Tibial artery (tissue), 4 donors: ENCODE data around the gene FLG.
"Not testable (repeated sequence)": the region's sequence is repeated elsewhere in the genome, so short reads cannot be mapped to it uniquely, and the experiment has no call there.

ENCODE experiments used
- DNase-seq, 2 donors: peaks; one replicate each; pipeline ENCODE4 v3.0.0-alpha.2; 2019
- H3K27ac ChIP-seq, 2 donors: fragments of 200-600 bp; sonication (generic) in 1 of 2; 1 replicate in 1 of 2; 2 replicates in 1 of 2; pipeline ENCODE4 v1.5.1; 2018 to 2019; ENCODE audit warnings: mild to moderate bottlenecking in 1 of 2
- H3K27me3 ChIP-seq, 2 donors: fragments of 200-600 bp; sonication (generic) in 1 of 2; one replicate each; pipeline versions ENCODE4 v1.5.1 to v1.6.0; 2016 to 2019
- H3K36me3 ChIP-seq, 3 donors: fragments of 200-600 bp; sonication (generic) in 2 of 3; one replicate each; pipeline ENCODE4 v1.5.1; 2016 to 2019; ENCODE audit warnings: mild to moderate bottlenecking in 2 of 3
- H3K4me1 ChIP-seq, 4 donors: fragments of 200-600 bp; sonication (generic) in 2 of 4; 1 replicate in 3 of 4; 2 replicates in 1 of 4; pipeline ENCODE4 v1.5.1; 2016 to 2019
- H3K4me3 ChIP-seq, 2 donors: fragments of 200-600 bp; sonication (generic) in 1 of 2; 1 replicate in 1 of 2; 2 replicates in 1 of 2; pipeline ENCODE4 v1.5.1; 2018 to 2019; ENCODE audit warnings: mild to moderate bottlenecking in 2 of 2
- H3K9me3 ChIP-seq, 3 donors: fragments of 200-600 bp; sonication (generic) in 1 of 3; one replicate each; pipeline ENCODE4 v1.5.1; 2016 to 2019
- intact Hi-C: fragments of 100-400 bp; cut with DNase I; formaldehyde crosslinking; loops from one replicate; pipeline ENCODE4 v1.15.0; 2023; ENCODE audit warnings: low total_unique reads

Gene FLG

DNA sequence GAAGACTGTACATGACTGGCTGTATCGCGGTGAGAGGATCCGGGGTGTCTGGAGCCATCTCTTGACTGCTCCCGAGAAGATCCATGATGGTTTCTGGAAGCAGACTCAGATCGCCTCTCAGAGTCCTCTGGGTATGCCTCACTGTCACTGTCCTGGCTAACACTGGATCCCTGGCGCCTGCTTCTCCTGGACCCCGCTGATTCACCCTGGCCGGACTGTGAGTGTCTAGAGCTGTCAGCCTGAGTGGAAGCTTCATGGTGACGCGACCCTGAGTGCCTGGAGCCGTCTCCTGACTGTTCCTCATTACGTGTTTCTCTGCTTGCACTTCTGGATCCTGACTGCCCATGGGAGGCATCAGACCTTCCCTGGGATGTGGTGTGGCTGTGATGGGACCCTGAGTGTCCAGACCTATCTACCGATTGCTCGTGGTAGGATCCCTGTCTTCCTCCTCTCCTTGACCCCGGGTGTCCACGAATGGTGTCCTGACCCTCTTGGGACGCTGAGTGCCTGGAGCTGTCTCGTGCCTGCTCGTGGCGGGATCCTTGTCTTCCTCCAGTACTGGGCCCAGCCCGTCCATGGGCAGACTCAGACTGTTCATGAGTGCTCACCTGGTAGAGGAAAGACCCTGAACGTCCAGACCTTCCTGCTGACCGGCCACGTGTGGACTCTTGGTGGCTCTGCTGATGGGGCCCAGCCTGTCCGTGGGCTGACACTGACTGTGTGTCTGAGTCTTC, 21.7 kb downstream of the FLG start:
- H3K27me3 ChIP-seq, H3K4me1 ChIP-seq, intact Hi-C loops, H3K4me3 ChIP-seq, H3K27ac ChIP-seq: not testable (repeated sequence)
- DNase-seq, result peak in 1 of 2 donors; percentile 43
- peaks cover 0 to 22% (median 10%) of the 10 kb centered on the region in 3 donors for H3K9me3 ChIP-seq
- peaks cover 0 to 13% (median 8%) of the 10 kb centered on the region in 3 donors for H3K36me3 ChIP-seq

DNA sequence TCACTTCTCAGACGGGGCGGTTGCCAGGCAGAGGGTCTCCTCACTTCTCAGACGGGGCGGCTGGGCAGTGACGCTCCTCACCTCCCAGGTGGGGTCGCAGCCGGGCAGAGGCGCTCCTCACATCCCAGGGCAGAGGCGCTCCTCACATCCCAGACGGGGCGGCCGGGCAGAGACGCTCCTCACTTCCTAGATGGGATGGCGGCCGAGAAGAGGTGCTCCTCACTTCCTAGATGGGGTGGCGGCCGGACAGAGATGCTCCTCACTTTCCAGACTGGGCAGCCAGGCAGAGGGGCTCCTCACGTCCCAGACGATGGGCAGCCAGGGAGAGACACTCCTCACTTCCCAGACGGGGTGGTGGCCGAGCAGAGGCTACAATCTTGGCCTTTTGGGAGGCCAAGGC, 68.6 kb downstream of the FLG start:
- H3K36me3 ChIP-seq, H3K27ac ChIP-seq, DNase-seq, H3K4me3 ChIP-seq, H3K4me1 ChIP-seq, H3K27me3 ChIP-seq, intact Hi-C loops: not testable (repeated sequence)
- peaks cover 0 to 15% (median 10%) of the 10 kb centered on the region in 3 donors for H3K9me3 ChIP-seq
